Right lung (tissue), 5 donors: Measurements from ENCODE around the gene S100P. TPM values are rescaled to one million over a fixed set of nuclear protein-coding genes. Genes with fewer than 3 reads are reported as not detected.

Source experiments
- polyA plus RNA-seq, 5 donors: library from polyadenylated mRNA; unstranded; fragments of 120-200 nt; gene quantifications; one replicate each; pipeline versions ENCODE4 v1.2.1 to v1.2.3, GENCODE V29; 2013; ENCODE audit warnings: inconsistent platforms in 1 of 5, low replicate concordance in 1 of 5; ENCODE audit not compliant: insufficient read length in 5 of 5, insufficient read depth in 1 of 5

S100P gene
- polyA plus RNA-seq, 5 donors, result 2.4 to 5.3 (median 3.7) TPM

Other genes with a start within 250 kb of the S100P start
- gene PPP2R2C, start 221.3 kb upstream of the S100P start, polyA plus RNA-seq, result under 1 TPM; 0.22 to 0.53 (median 0.28) TPM
- 10 to 100 TPM; 12.3 to 18.1 (median 15.9) TPM for gene MAN2B2, start 118.7 kb upstream of the S100P start, polyA plus RNA-seq
- gene MRFAP1, start 53.2 kb upstream of the S100P start, polyA plus RNA-seq, result 100 to 1,000 TPM; 356 to 393 (median 381) TPM
- 100 to 1,000 TPM; 109 to 142 (median 117) TPM for gene MRFAP1L1, start 16.0 kb downstream of the S100P start, polyA plus RNA-seq
- gene BLOC1S4, start 22.3 kb downstream of the S100P start, polyA plus RNA-seq, result 10 to 100 TPM in 3 of 5 donors, 1 to 10 TPM in 2; 8.0 to 13.3 (median 10.8) TPM
- gene KIAA0232, start 88.8 kb downstream of the S100P start, polyA plus RNA-seq, result 10 to 100 TPM; 21.5 to 36.4 (median 27.8) TPM
- 10 to 100 TPM; 40.7 to 46.0 (median 45.3) TPM for gene TBC1D14, start 215.9 kb downstream of the S100P start, polyA plus RNA-seq